DND-41 (cell line): Measurements from ENCODE around the gene NEURL1B.
"Not testable (repeated sequence)": the region's sequence is repeated elsewhere in the genome, so short reads cannot be mapped to it uniquely, and the experiment has no call there.

Experiments
- ATAC-seq: fragments of 200-7000 bp; cut with Tn5 transposase; 3 replicates; pipeline ENCODE4 v1.9.1; 2021; ENCODE audit warnings: low read depth; ENCODE audit not compliant: insufficient read depth
- DNase-seq: peaks from one replicate; pipeline ENCODE4 v3.0.0-alpha.2; 2020
- H2AFZ ChIP-seq: 2 replicates; pipeline ENCODE4 v1.6.0; 2012; ENCODE audit warnings: low read depth, low read length
- H3K27ac ChIP-seq: 2 replicates; pipeline ENCODE4 v1.5.1; 2012; ENCODE audit warnings: low read length, inconsistent platforms
- H3K27me3 ChIP-seq: fragments of 200-600 bp; sonication (generic); 2 replicates; pipeline ENCODE4 v1.6.0; 2012; ENCODE audit warnings: low read length, mild to moderate bottlenecking, inconsistent platforms; ENCODE audit not compliant: insufficient read depth, poor library complexity
- H3K36me3 ChIP-seq: 2 replicates; pipeline ENCODE4 v1.5.1; 2012; ENCODE audit warnings: low read length, inconsistent platforms; ENCODE audit not compliant: insufficient read depth
- H3K4me1 ChIP-seq: 2 replicates; pipeline ENCODE4 v1.5.1; 2012; ENCODE audit warnings: mild to moderate bottlenecking, low read length; ENCODE audit not compliant: insufficient read depth
- H3K4me2 ChIP-seq: 2 replicates; pipeline ENCODE4 v1.6.0; 2012; ENCODE audit warnings: mild to moderate bottlenecking, moderate library complexity, low read length, inconsistent platforms; ENCODE audit not compliant: insufficient read depth
- H3K4me3 ChIP-seq, 2 experiments: fragments of 200-600 bp in 1 of 2; shearing (Covaris generic) in 1 of 2; 2 replicates each; pipeline ENCODE4 v1.5.1; 2012 to 2016; ENCODE audit warnings: inconsistent platforms in 2 of 2, low read length in 2 of 2, mild to moderate bottlenecking in 2 of 2, low read depth in 1 of 2, moderate library complexity in 1 of 2
- H3K79me2 ChIP-seq: 2 replicates; pipeline ENCODE4 v1.6.0; 2012; ENCODE audit warnings: low read length, inconsistent platforms; ENCODE audit not compliant: insufficient read depth
- H3K9ac ChIP-seq: 2 replicates; pipeline ENCODE4 v1.6.0; 2012; ENCODE audit warnings: low read depth, mild to moderate bottlenecking, inconsistent platforms, low read length, moderate library complexity
- H3K9me3 ChIP-seq: 2 replicates; pipeline ENCODE4 v1.5.1; 2012; ENCODE audit warnings: low read length, moderate library complexity, mild to moderate bottlenecking, inconsistent platforms; ENCODE audit not compliant: insufficient read depth, severe bottlenecking
- H4K20me1 ChIP-seq: 2 replicates; pipeline ENCODE4 v1.6.0; 2012; ENCODE audit warnings: low read length; ENCODE audit not compliant: insufficient read depth
- EZH2 ChIP-seq: IDR thresholded peaks from 3 replicates; pipeline ENCODE4 v1.6.1; 2012; ENCODE audit warnings: borderline replicate concordance, low read depth, mild to moderate bottlenecking, moderate library complexity, low read length, inconsistent platforms; ENCODE audit not compliant: severe bottlenecking
- TF ChIP-seq, protein P1 (sequence below): IDR thresholded peaks from 2 replicates; pipeline ENCODE4 v1.5.1; 2012; ENCODE audit warnings: borderline replicate concordance, low read length, moderate library complexity, mild to moderate bottlenecking; ENCODE audit not compliant: poor library complexity, severe bottlenecking; ENCODE audit errors: extremely low read depth

Gene NEURL1B

DNA sequence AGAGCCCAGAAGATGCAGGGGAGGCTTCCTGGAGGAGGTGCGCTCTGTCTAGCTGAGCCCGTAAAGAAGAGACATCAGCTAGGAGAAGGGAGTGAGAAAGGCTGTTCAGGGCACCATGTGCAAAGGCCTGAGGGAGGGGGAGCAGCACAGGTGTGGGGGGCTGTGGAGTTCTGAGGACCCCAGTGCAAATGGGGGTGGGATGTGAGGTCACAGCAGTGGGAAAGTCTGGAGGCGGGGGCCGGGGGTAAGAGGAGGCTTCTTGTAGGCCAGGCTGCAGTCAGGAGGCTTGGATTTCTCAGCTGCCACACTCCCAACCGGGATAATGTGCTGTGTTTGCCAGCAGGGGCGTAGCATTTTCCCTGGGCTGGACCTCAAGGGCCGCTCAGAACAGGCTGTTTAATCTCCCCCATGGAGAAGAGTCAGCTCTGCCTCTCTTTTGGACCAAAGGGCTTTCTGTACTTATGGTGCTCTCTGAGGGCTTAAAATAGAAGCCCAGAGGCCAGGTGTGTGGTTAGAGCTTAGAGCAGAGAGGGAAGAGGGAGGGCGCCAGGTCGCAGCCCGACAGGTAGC, 5.7 kb downstream of the NEURL1B start:
- H3K9ac ChIP-seq, result no peak overlapping the region
- no peak overlapping the region for H3K4me2 ChIP-seq
- peaks cover 19% of the 10 kb centered on the region for H3K27me3 ChIP-seq
- TF ChIP-seq, protein P1, sequence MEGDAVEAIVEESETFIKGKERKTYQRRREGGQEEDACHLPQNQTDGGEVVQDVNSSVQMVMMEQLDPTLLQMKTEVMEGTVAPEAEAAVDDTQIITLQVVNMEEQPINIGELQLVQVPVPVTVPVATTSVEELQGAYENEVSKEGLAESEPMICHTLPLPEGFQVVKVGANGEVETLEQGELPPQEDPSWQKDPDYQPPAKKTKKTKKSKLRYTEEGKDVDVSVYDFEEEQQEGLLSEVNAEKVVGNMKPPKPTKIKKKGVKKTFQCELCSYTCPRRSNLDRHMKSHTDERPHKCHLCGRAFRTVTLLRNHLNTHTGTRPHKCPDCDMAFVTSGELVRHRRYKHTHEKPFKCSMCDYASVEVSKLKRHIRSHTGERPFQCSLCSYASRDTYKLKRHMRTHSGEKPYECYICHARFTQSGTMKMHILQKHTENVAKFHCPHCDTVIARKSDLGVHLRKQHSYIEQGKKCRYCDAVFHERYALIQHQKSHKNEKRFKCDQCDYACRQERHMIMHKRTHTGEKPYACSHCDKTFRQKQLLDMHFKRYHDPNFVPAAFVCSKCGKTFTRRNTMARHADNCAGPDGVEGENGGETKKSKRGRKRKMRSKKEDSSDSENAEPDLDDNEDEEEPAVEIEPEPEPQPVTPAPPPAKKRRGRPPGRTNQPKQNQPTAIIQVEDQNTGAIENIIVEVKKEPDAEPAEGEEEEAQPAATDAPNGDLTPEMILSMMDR, result no peak
- TF ChIP-seq EZH2, result no peak
- ATAC-seq, result no peak
- no peak overlapping the region for H3K27ac ChIP-seq
- no peak overlapping the region for H2AFZ ChIP-seq
- no peaks in the 10 kb centered on the region for H3K9me3 ChIP-seq
- no peaks in the 10 kb centered on the region for H3K79me2 ChIP-seq
- H3K4me3 ChIP-seq, result no peak overlapping the region
- H3K36me3 ChIP-seq, result no peaks in the 10 kb centered on the region
- no peaks in the 10 kb centered on the region; the same call in none of the 2 replicates for H4K20me1 ChIP-seq
- H3K4me1 ChIP-seq, result no peaks in the 10 kb centered on the region
- DNase-seq, result no peak

DNA sequence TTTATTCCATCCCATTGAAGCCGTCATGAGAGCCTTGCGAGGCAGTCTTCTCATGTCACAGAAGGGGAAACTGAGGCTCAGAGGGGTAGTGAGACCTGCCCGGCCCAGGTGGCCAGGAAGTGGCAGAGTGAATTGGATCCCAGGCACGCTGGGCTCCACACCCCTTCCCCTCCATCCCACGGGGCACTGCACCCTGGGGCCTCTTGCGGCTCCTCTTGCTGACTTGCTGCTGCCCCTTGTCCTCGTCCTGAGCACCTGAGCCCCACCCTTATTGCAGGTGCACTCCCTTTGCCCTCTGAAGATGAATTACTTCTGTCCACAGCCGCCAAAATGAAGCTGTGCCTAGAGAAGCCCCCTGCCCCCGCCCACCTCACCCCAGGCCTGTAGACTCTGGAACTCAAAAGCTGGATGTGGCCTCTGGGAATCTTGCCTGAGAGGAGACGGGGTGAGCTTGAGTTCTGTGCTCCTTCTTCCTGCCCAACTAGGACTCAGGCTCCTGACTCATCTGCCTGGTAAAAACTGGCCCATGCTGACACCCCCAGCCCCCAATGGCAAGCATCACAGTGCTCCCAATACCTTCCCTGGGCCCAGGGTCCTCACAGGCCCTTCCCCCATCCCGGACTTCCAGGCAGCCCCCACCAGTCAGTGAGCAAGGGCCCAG, 6.4 kb downstream of the NEURL1B start:
- no peaks in the 10 kb centered on the region for H3K4me1 ChIP-seq
- no peaks in the 10 kb centered on the region for H3K36me3 ChIP-seq
- H3K9me3 ChIP-seq, result no peaks in the 10 kb centered on the region
- no peak overlapping the region for H3K4me2 ChIP-seq
- H3K27ac ChIP-seq, result no peak overlapping the region
- H3K79me2 ChIP-seq, result no peaks in the 10 kb centered on the region
- TF ChIP-seq, protein P1, result no peak
- no peak for TF ChIP-seq EZH2
- no peak overlapping the region for H3K4me3 ChIP-seq
- ATAC-seq (no peak), DNase-seq (no peak)
- H3K27me3 ChIP-seq, result peaks cover 14% of the 10 kb centered on the region
- no peaks in the 10 kb centered on the region for H4K20me1 ChIP-seq
- no peak overlapping the region for H3K9ac ChIP-seq
- no peak overlapping the region for H2AFZ ChIP-seq

DNA sequence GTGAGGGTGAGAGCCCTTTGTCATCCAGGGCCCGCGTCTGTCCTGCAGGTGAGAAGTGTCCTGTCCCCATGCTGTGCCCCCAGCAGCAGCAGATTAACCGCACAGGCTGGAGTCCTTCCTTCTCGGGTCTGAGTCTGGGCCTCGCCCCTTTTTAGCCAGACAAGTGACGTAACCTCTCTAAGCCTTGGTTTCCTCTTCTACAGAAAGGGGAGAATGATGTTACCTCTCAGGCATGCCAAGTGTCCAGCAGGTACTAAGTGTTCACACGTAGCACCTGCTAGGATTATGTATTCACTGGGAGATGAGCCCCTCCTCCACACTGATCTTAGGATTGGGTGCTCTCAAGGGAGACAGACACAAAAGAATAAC, 6.9 kb downstream of the NEURL1B start:
- TF ChIP-seq EZH2, result no peak
- TF ChIP-seq, protein P1, result no peak
- Histone ChIP-seq H3K9me3 (no peaks in the 10 kb centered on the region), H3K4me1 (no peaks in the 10 kb centered on the region), H3K9ac (no peak overlapping the region), H2AFZ (no peak overlapping the region), H3K36me3 (no peaks in the 10 kb centered on the region), H3K27me3 (peaks cover 9% of the 10 kb centered on the region), H3K79me2 (no peaks in the 10 kb centered on the region), H3K4me3 (no peak overlapping the region), H3K27ac (no peak overlapping the region), H3K4me2 (no peak overlapping the region), H4K20me1 (no peaks in the 10 kb centered on the region)
- no peak for ATAC-seq
- DNase-seq, result no peak

DNA sequence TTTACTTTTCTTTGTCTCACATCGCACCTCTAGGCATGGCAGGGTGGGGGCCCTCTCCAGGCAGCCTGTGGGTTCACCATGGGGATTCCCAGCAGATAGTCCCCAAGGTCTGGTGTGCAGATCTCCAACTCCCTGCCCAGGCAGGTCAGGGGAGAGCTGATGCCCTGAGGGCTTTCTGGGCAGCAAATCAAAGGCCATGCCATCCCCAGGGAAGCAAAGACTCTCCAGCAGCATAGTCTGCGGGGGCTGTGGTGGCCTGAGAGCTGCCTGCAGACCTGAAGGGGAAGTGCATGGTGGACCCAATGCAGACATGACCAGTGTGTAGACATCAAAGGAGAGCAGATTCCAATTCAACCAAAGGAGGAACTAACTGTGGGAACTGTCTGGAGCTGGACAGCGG, 7.7 kb downstream of the NEURL1B start:
- H3K36me3 ChIP-seq, result no peaks in the 10 kb centered on the region
- no peak for TF ChIP-seq EZH2
- TF ChIP-seq, protein P1, result no peak
- DNase-seq (no peak), ATAC-seq (no peak)
- no peak overlapping the region for H3K4me3 ChIP-seq
- no peak overlapping the region for H3K9ac ChIP-seq
- no peaks in the 10 kb centered on the region for H3K9me3 ChIP-seq
- H3K4me1 ChIP-seq, result no peaks in the 10 kb centered on the region
- H3K27me3 ChIP-seq, result peaks cover 8% of the 10 kb centered on the region
- no peak overlapping the region for H2AFZ ChIP-seq
- H4K20me1 ChIP-seq, result no peaks in the 10 kb centered on the region
- no peak overlapping the region for H3K4me2 ChIP-seq
- no peaks in the 10 kb centered on the region for H3K79me2 ChIP-seq
- H3K27ac ChIP-seq, result no peak overlapping the region

DNA sequence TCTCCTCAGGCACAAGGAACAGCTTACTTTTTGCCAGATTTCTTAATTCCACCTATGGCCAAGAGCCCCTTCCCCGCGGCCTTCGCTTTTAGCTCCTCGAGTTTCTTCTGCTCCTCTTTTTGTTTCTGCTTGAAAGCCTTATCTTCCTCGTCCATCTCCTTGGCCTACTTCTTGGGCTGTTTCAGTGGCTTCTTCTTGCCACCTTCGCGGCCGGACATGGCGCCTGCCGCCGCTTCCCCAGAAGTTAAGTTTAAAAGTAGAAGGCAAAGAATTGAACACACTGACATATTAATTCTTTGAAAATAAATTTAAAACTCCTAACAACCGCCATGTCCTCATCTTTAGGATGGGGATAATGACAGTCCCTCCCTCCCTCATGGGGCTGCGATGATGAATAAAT, 15.4 kb downstream of the NEURL1B start:
- H4K20me1 ChIP-seq, H3K4me3 ChIP-seq, ATAC-seq, H2AFZ ChIP-seq, DNase-seq, H3K4me1 ChIP-seq, H3K79me2 ChIP-seq, H3K9ac ChIP-seq, H3K27me3 ChIP-seq, H3K36me3 ChIP-seq, H3K27ac ChIP-seq, H3K4me2 ChIP-seq: not testable (repeated sequence)
- H3K9me3 ChIP-seq, result peaks cover 12% of the 10 kb centered on the region
